HEK293T (cell line): ENCODE data around the gene TMPRSS6.

Source experiments
- BHLHE40 ChIP-seq: fragments of 450-650 bp; IDR thresholded peaks from 2 replicates; pipeline ENCODE4 v1.6.1; 2016; ENCODE audit warnings: mild to moderate bottlenecking, moderate library complexity, borderline replicate concordance
- ELF4 ChIP-seq: fragments of 450-650 bp; IDR thresholded peaks from 2 replicates; pipeline ENCODE4 v1.6.1; 2017; ENCODE audit warnings: antibody characterized with exemption
- L3MBTL2 ChIP-seq: fragments of 450-650 bp; conservative IDR thresholded peaks from 2 replicates; pipeline ENCODE4 v1.6.1; 2016; ENCODE audit warnings: mild to moderate bottlenecking
- LEF1 ChIP-seq: fragments of 450-650 bp; IDR thresholded peaks from 2 replicates; pipeline ENCODE4 v1.6.1; 2017; ENCODE audit warnings: mild to moderate bottlenecking, borderline replicate concordance
- PKNOX1 ChIP-seq: fragments of 450-650 bp; IDR thresholded peaks from 2 replicates; pipeline ENCODE4 v1.6.1; 2016
- SP1 ChIP-seq: fragments of 450-650 bp; IDR thresholded peaks from 2 replicates; pipeline ENCODE4 v1.6.1; 2017
- SUZ12 ChIP-seq: fragments of 450-650 bp; IDR thresholded peaks from 2 replicates; pipeline ENCODE4 v1.6.1; 2016; ENCODE audit warnings: mild to moderate bottlenecking
- ZNF384 ChIP-seq: fragments of 450-650 bp; IDR thresholded peaks from 2 replicates; pipeline ENCODE4 v1.6.1; 2016

GRCh38 chr22:37052386-37053309 is 56.9 kb downstream of the TMPRSS6 start:
- no peak for TF ChIP-seq SUZ12
- no peak for TF ChIP-seq ZNF384
- no peak for TF ChIP-seq BHLHE40
- no peak for TF ChIP-seq PKNOX1
- no peak for TF ChIP-seq SP1
- TF ChIP-seq ELF4, result no peak
- TF ChIP-seq L3MBTL2, result no peak
- no peak for TF ChIP-seq LEF1
